ENCODE data around the gene DCAF8.

DNA sequence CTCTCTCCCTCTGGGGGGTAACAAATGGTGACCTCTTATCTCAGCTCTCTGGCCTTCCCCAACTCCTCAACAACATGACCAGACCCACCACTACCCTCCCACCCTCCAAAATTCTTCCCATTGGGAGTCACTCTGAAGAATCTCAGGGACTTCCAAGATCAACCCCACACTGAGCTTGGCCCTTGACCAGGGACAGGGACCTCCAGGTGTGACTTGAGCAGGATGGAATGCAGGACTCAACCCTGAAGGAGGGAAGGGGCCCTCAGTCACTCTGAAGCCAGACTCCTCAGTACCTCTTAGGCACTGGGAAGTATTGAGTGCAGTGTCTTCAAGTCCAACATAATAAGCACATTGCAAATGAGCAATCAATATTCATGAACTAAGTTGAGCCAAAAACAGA, 70.1 kb downstream of the DCAF8 start:
- TF ChIP-seq, protein P1, sequence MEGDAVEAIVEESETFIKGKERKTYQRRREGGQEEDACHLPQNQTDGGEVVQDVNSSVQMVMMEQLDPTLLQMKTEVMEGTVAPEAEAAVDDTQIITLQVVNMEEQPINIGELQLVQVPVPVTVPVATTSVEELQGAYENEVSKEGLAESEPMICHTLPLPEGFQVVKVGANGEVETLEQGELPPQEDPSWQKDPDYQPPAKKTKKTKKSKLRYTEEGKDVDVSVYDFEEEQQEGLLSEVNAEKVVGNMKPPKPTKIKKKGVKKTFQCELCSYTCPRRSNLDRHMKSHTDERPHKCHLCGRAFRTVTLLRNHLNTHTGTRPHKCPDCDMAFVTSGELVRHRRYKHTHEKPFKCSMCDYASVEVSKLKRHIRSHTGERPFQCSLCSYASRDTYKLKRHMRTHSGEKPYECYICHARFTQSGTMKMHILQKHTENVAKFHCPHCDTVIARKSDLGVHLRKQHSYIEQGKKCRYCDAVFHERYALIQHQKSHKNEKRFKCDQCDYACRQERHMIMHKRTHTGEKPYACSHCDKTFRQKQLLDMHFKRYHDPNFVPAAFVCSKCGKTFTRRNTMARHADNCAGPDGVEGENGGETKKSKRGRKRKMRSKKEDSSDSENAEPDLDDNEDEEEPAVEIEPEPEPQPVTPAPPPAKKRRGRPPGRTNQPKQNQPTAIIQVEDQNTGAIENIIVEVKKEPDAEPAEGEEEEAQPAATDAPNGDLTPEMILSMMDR (IDR thresholded peaks at IDR 0.05; ENCODE audit: insufficient read depth, low read length), result no peak
- TF ChIP-seq GABPA (IDR thresholded peaks at IDR 0.05; ENCODE audit: low read depth), result no peak
- TF ChIP-seq, protein P2, sequence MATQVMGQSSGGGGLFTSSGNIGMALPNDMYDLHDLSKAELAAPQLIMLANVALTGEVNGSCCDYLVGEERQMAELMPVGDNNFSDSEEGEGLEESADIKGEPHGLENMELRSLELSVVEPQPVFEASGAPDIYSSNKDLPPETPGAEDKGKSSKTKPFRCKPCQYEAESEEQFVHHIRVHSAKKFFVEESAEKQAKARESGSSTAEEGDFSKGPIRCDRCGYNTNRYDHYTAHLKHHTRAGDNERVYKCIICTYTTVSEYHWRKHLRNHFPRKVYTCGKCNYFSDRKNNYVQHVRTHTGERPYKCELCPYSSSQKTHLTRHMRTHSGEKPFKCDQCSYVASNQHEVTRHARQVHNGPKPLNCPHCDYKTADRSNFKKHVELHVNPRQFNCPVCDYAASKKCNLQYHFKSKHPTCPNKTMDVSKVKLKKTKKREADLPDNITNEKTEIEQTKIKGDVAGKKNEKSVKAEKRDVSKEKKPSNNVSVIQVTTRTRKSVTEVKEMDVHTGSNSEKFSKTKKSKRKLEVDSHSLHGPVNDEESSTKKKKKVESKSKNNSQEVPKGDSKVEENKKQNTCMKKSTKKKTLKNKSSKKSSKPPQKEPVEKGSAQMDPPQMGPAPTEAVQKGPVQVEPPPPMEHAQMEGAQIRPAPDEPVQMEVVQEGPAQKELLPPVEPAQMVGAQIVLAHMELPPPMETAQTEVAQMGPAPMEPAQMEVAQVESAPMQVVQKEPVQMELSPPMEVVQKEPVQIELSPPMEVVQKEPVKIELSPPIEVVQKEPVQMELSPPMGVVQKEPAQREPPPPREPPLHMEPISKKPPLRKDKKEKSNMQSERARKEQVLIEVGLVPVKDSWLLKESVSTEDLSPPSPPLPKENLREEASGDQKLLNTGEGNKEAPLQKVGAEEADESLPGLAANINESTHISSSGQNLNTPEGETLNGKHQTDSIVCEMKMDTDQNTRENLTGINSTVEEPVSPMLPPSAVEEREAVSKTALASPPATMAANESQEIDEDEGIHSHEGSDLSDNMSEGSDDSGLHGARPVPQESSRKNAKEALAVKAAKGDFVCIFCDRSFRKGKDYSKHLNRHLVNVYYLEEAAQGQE (IDR thresholded peaks at IDR 0.05; ENCODE audit: insufficient replicate concordance, low read depth), result no peak
- TF ChIP-seq POLR2AphosphoS5 (IDR thresholded peaks at IDR 0.05; ENCODE audit: low read depth), result no peak
- no peak for TF ChIP-seq SPI1 (IDR thresholded peaks at IDR 0.05; ENCODE audit: borderline replicate concordance, low read depth)

All from HL-60 (cell line).